Upper lobe of left lung (tissue), 4 donors: Measurements from ENCODE around the gene PPP1R2.

Experiments
- CTCF ChIP-seq, 6 experiments: fragments of 450-650 bp in 4 of 6; fragments of 200-600 bp in 2 of 6; sonication (generic) in 2 of 6; IDR thresholded peaks; one replicate each; pipeline ENCODE4 v1.5.1; 2016 to 2019; ENCODE audit warnings: antibody characterized with exemption in 6 of 6
- POLR2A ChIP-seq, 4 donors: fragments of 450-650 bp; IDR thresholded peaks; one replicate each; pipeline ENCODE4 v1.5.1; 2016 to 2017; ENCODE audit warnings: antibody characterized with exemption in 4 of 4, mild to moderate bottlenecking in 2 of 4
- POLR2AphosphoS5 ChIP-seq, 2 donors: sonication (generic); formaldehyde crosslinking; IDR thresholded peaks; one replicate each; pipeline ENCODE4 v1.5.1; 2017; ENCODE audit warnings: antibody characterized with exemption in 2 of 2

GRCh38 chr3:195557322-195557721 lies 14.2 kb upstream of the PPP1R2 start:
- TF ChIP-seq POLR2A (IDR thresholded peaks at IDR 0.05) (no peak), CTCF (IDR thresholded peaks at IDR 0.05) (no peak), POLR2AphosphoS5 (IDR thresholded peaks at IDR 0.05) (no peak)
